NB4 (cell line): ENCODE results near the gene HNRNPU.

ENCODE experiments used
- CTCF ChIP-seq: IDR thresholded peaks from one replicate; pipeline ENCODE4 v1.5.1; 2012; ENCODE audit warnings: low read depth, low read length
- MYC ChIP-seq: IDR thresholded peaks from 2 replicates; pipeline ENCODE4 v1.6.1; 2011; ENCODE audit warnings: low read depth, low read length
- POLR2A ChIP-seq: IDR thresholded peaks from 2 replicates; pipeline ENCODE4 v1.6.1; 2011; ENCODE audit warnings: mild to moderate bottlenecking; ENCODE audit not compliant: insufficient read length; ENCODE audit errors: extremely low read depth
- TF ChIP-seq, protein P1 (sequence below): IDR thresholded peaks from 2 replicates; pipeline ENCODE4 v1.6.1; 2011; ENCODE audit warnings: low read depth, low read length

GRCh38 chr1:244858357-244858756 lies 6.0 kb downstream of the HNRNPU start:
- TF ChIP-seq CTCF = no peak
- no peak for TF ChIP-seq POLR2A
- TF ChIP-seq, protein P1, sequence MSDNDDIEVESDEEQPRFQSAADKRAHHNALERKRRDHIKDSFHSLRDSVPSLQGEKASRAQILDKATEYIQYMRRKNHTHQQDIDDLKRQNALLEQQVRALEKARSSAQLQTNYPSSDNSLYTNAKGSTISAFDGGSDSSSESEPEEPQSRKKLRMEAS = no peak
- no peak for TF ChIP-seq MYC
